ENCODE measurements around the gene MVD.
"Not testable (repeated sequence)": the region's sequence is repeated elsewhere in the genome, so short reads cannot be mapped to it uniquely, and the experiment has no call there.

Gene MVD

GRCh38 chr16:88613293-88613692, 49.6 kb downstream of the MVD start:
- POLR2A ChIA-PET = no interaction called here
- no peak overlapping the region for H3K4me3 ChIP-seq (ENCODE audit: low read depth, low read length)
- CTCF ChIA-PET = interaction anchor here (1.0 kb wide), 1 partner anchor 20 kb away, joined by 3 read pairs; no protein-coding TSS in a partner anchor
- no peak for DNase-seq (ENCODE audit: low read depth, low spot score)
- no peak for TF ChIP-seq CTCF (IDR thresholded peaks at IDR 0.05; ENCODE audit: insufficient read depth, low read length, missing control alignments)

- no peak overlapping the region for H3K4me3 ChIP-seq (ENCODE audit: low read depth, low read length)
- POLR2A ChIA-PET = no interaction called here
- TF ChIP-seq CTCF (IDR thresholded peaks at IDR 0.05; ENCODE audit: insufficient read depth, low read length, missing control alignments) = no peak
- no peak for DNase-seq (ENCODE audit: low read depth, low spot score)
- CTCF ChIA-PET = interaction anchor here (1.7 kb wide), 1 partner anchor 8 kb away, joined by 6 read pairs; no protein-coding TSS in a partner anchor
Observed at GRCh38 chr16:88610909-88611812, 51.7 kb downstream of the MVD start.

GRCh38 chr16:88610080-88610479, 52.8 kb downstream of the MVD start:
- no peak for TF ChIP-seq CTCF (IDR thresholded peaks at IDR 0.05; ENCODE audit: insufficient read depth, low read length, missing control alignments)
- DNase-seq (ENCODE audit: low read depth, low spot score) = no peak
- ChIA-PET POLR2A (interaction anchor here (0.6 kb wide), 1 partner anchor 23 kb away, joined by 3 read pairs; no protein-coding TSS in a partner anchor), CTCF (interaction anchor here (1.2 to 1.7 kb wide), 2 partner anchors 9 to 10 kb away, joined by 4 to 6 read pairs; no protein-coding TSS in a partner anchor)
- H3K4me3 ChIP-seq (ENCODE audit: low read depth, low read length) = no peak overlapping the region

- DNase-seq (ENCODE audit: low read depth, low spot score); H3K4me3 ChIP-seq (ENCODE audit: low read depth, low read length): not testable (repeated sequence)
- ChIA-PET CTCF (interaction anchor here (1.2 to 1.7 kb wide), 2 partner anchors 10 kb away, joined by 4 to 6 read pairs; no protein-coding TSS in a partner anchor), POLR2A (interaction anchor here (0.6 kb wide), 1 partner anchor 24 kb away, joined by 3 read pairs; no protein-coding TSS in a partner anchor)
Observed at GRCh38 chr16:88609426-88609825, 53.5 kb downstream of the MVD start.

GRCh38 chr16:88608076-88608475, 54.8 kb downstream of the MVD start:
- ChIA-PET POLR2A (no interaction called here), CTCF (no interaction called here)
- H3K4me3 ChIP-seq (ENCODE audit: low read depth, low read length) = no peak overlapping the region
- TF ChIP-seq CTCF (IDR thresholded peaks at IDR 0.05; ENCODE audit: insufficient read depth, low read length, missing control alignments) = no peak
- DNase-seq (ENCODE audit: low read depth, low spot score) = no peak

- CTCF ChIA-PET = no interaction called here
- TF ChIP-seq CTCF (IDR thresholded peaks at IDR 0.05; ENCODE audit: insufficient read depth, low read length, missing control alignments) = no peak
- POLR2A ChIA-PET = no interaction called here
- DNase-seq (ENCODE audit: low read depth, low spot score) = no peak
- H3K4me3 ChIP-seq (ENCODE audit: low read depth, low read length) = no peak overlapping the region
Observed at GRCh38 chr16:88606148-88606757, 56.6 kb downstream of the MVD start.
